ENCODE results near the gene KBTBD8.

DNA sequence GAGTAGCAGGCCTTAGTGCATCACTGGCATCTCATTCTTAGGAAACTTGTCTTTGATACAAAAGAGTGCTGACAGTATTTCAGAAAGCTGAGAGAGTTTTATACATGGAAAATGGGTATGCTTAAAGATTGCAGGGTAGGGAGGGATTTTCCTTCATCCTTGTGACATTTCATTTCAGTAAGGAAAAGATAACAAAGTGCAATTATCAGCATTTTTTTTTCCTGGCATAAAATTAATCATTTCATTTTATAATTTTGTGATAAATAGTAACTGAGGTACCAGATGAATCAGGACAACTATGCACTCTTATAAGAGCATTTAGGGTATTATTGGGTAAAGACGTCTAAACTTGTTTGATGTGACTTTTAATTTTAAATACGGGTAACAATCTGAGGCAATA, 10.3 kb downstream of the KBTBD8 start:
- TF ChIP-seq, protein P1, sequence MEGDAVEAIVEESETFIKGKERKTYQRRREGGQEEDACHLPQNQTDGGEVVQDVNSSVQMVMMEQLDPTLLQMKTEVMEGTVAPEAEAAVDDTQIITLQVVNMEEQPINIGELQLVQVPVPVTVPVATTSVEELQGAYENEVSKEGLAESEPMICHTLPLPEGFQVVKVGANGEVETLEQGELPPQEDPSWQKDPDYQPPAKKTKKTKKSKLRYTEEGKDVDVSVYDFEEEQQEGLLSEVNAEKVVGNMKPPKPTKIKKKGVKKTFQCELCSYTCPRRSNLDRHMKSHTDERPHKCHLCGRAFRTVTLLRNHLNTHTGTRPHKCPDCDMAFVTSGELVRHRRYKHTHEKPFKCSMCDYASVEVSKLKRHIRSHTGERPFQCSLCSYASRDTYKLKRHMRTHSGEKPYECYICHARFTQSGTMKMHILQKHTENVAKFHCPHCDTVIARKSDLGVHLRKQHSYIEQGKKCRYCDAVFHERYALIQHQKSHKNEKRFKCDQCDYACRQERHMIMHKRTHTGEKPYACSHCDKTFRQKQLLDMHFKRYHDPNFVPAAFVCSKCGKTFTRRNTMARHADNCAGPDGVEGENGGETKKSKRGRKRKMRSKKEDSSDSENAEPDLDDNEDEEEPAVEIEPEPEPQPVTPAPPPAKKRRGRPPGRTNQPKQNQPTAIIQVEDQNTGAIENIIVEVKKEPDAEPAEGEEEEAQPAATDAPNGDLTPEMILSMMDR (IDR thresholded peaks at IDR 0.05): no peak
- no peak for TF ChIP-seq POLR2A (IDR thresholded peaks at IDR 0.05)
